Erythroblast (primary cell): ENCODE data around the gene STK17A.

ENCODE experiments used
- GATA1 ChIP-seq: IDR thresholded peaks from 2 replicates; pipeline ENCODE4 v1.6.1; 2011; ENCODE audit warnings: low read depth, mild to moderate bottlenecking, control low read depth, low read length, moderate library complexity
- POLR2A ChIP-seq: IDR thresholded peaks from 2 replicates; pipeline ENCODE4 v1.6.1; 2011; ENCODE audit warnings: mild to moderate bottlenecking, low read length

DNA sequence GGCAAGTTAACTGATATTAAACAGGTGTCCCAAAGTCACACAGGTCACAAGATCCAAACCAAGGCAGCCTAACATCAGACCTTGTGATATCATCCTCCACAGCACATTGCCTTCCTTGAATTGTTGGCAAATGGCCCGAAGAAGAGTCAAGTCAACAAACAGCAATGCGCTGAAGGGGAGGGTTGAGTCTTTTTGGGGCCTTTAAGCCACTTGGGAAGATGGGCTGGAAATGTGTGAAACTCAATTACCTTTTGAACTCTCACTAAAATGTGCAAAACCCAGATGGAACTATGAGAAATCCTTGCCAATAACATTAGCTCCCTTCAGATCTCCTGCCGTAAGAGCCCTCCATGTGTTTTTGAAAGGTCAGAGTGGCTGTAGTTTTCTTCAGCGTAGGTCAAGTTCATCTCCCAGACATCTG is 47.9 kb upstream of the STK17A start:
- TF ChIP-seq POLR2A (no peak), GATA1 (no peak)
